Hippocampal formation (tissue), 2 donors: Measurements from ENCODE around the gene ETFBKMT.
"Not testable (repeated sequence)": the region's sequence is repeated elsewhere in the genome, so short reads cannot be mapped to it uniquely, and the experiment has no call there.

Source experiments
- DNase-seq, 2 donors: peaks; one replicate each; lab custom pipeline; 2025; lab: John Stamatoyannopoulos, UW

ETFBKMT gene

DNA sequence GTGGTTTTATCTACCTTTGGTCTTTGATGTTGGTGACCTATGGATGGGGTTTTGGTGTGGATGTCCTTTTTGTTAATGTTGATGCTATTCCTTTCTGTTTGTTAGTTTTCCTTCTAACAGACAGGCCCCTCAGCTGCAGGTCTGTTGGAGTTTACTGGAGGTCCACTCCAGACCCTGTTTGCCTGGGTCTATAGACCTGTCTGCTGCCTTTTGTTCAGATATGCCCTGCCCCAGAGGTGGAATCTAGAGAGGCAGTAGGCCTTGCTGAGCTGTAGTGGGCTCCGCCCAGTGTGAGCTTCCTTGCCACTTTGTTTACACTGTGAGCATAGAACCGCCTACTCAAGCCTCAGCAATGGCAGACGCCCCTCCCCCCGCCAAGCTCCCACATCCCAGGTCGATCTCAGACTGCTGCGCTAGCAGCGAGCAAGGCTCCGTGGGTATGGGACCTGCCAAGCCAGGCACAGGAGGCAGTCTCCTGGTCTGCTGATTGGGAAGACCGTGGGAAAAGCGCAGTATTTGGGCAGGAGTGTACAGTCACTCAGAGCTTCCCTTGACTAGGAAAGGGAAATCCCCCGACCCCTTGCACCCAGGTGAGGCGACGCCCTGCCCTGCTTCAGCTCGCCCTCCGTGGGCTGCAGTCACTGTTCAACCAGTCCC lies 59.2 kb downstream of the ETFBKMT start:
- not testable (repeated sequence) for DNase-seq

- DNase-seq, result no peak
These were observed 63.1 kb downstream of the ETFBKMT start for GRCh38 chr12:31722580-31722979.
